ENCODE data around the gene GALNTL6.

GRCh38 chr4:172305698-172306097 is 492.5 kb downstream of the GALNTL6 start:
- no peak for TF ChIP-seq CTCF (IDR thresholded peaks at IDR 0.05 in 2 of 3, conservative IDR thresholded peaks at IDR 0.05 in 1 of 3; ENCODE audit: insufficient read depth in 2 of 3, low read depth in 1 of 3, low read length in 3 of 3)
- no peak for TF ChIP-seq POLR2AphosphoS5 (IDR thresholded peaks at IDR 0.05; ENCODE audit: control insufficient read depth, insufficient read depth, low read depth, low read length)
- TF ChIP-seq ZNF449 (CRISPR knock-in tag; IDR thresholded peaks at IDR 0.05): no peak
- TF ChIP-seq CBFB (CRISPR knock-in tag; IDR thresholded peaks at IDR 0.05): no peak
- TF ChIP-seq NBN (IDR thresholded peaks at IDR 0.05; ENCODE audit: low read depth): no peak
- TF ChIP-seq CC2D1A (IDR thresholded peaks at IDR 0.05): no peak
- TF ChIP-seq PHF8 (IDR thresholded peaks at IDR 0.05; ENCODE audit: borderline replicate concordance, low read length): no peak

All from K562 (cell line).